HEK293T (cell line): ENCODE data around the gene EGLN2.

Experiments used
- ELF4 ChIP-seq: fragments of 450-650 bp; IDR thresholded peaks from 2 replicates; pipeline ENCODE4 v1.6.1; 2017; ENCODE audit warnings: antibody characterized with exemption
- FOXA1 ChIP-seq: fragments of 450-650 bp; IDR thresholded peaks from 2 replicates; pipeline ENCODE4 v1.6.1; 2016; ENCODE audit warnings: mild to moderate bottlenecking
- HDGF ChIP-seq: fragments of 450-650 bp; IDR thresholded peaks from 2 replicates; pipeline ENCODE4 v1.6.1; 2017; ENCODE audit warnings: antibody characterized with exemption, borderline replicate concordance
- SP1 ChIP-seq: fragments of 450-650 bp; IDR thresholded peaks from 2 replicates; pipeline ENCODE4 v1.6.1; 2017
- SUZ12 ChIP-seq: fragments of 450-650 bp; IDR thresholded peaks from 2 replicates; pipeline ENCODE4 v1.6.1; 2016; ENCODE audit warnings: mild to moderate bottlenecking

DNA sequence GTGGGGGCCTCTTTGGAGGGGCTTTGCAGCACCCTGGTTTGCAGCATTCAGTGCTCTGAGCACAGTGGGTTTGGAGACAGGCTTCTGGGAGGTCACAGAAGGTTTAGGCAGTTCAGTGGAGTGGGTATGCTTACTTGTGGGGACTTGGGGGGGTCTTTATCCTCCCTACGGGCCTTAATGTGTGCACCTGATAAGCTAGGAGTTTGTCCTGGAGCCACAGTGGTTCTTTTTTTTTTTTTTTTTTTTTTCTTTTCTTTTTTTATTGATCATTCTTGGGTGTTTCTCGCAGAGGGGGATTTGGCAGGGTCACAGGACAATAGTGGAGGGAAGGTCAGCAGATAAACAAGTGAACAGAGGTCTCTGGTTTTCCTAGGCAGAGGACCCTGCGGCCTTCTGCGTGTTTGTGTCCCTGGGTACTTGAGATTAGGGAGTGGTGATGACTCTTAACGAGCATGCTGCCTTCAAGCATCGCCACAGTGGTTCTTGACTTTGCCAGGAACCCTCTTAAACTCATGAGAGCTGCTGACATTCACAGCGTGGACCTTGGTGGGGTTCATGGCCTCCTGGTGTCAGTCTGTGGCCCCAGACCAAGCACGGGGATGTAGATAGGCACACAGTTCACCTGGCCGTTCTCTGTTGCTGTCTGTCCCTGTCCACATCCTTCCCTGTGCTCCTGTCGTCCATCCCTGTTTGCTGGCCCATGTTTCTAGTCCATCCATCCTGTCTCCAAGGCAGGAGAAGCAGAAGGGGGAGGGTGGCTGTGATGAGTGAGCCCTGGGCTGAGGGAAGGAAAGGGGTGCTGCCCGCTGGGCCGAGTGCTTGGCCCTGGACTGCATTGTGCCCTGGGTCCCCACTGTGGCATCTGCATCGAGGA lies 2.7 kb downstream of the EGLN2 start:
- TF ChIP-seq SP1 (no peak), FOXA1 (no peak), SUZ12 (no peak), HDGF (no peak), ELF4 (no peak)
